H1 (cell line): ENCODE measurements around the gene GNG4.

ENCODE experiments used
- CEBPB ChIP-seq: IDR thresholded peaks from 2 replicates; pipeline ENCODE4 v1.6.1; 2012; ENCODE audit warnings: low read depth, low read length
- HDAC6 ChIP-seq: IDR thresholded peaks from one replicate; pipeline ENCODE4 v1.7.1; 2012; ENCODE audit warnings: low read depth, mild to moderate bottlenecking, inconsistent platforms, low read length, moderate library complexity
- NANOG ChIP-seq: IDR thresholded peaks from 2 replicates; pipeline ENCODE4 v1.6.1; 2011; ENCODE audit warnings: low read length, low read depth, mild to moderate bottlenecking, inconsistent platforms; ENCODE audit not compliant: insufficient read depth, poor library complexity, severe bottlenecking
- TAF1 ChIP-seq: IDR thresholded peaks from 2 replicates; pipeline ENCODE4 v1.6.1; 2011; ENCODE audit warnings: mild to moderate bottlenecking, low read depth, low read length
- TBP ChIP-seq: IDR thresholded peaks from 2 replicates; pipeline ENCODE4 v1.6.1; 2011; ENCODE audit warnings: low read depth, low read length, improper control_type of control experiment
- YY1 ChIP-seq: IDR thresholded peaks from 2 replicates; pipeline ENCODE4 v1.6.1; 2011; ENCODE audit warnings: low read depth, mild to moderate bottlenecking, low read length
- ZNF274 ChIP-seq: IDR thresholded peaks from 2 replicates; pipeline ENCODE4 v1.7.0; 2012; ENCODE audit warnings: low read length, borderline replicate concordance; ENCODE audit errors: extremely low read depth
- TF ChIP-seq, protein P1 (sequence below), 3 experiments: IDR thresholded peaks; 1 replicate in 2 of 3; 2 replicates in 1 of 3; pipeline versions ENCODE4 v1.5.1 to v1.6.1; 2011; ENCODE audit warnings: low read length in 3 of 3, mild to moderate bottlenecking in 3 of 3, inconsistent platforms in 2 of 3, low read depth in 1 of 3, moderate library complexity in 1 of 3; ENCODE audit not compliant: insufficient read depth in 1 of 3; ENCODE audit errors: control extremely low read depth in 1 of 3

- no peak for TF ChIP-seq YY1
- TF ChIP-seq HDAC6: no peak
- no peak for TF ChIP-seq TAF1
- no peak for TF ChIP-seq NANOG
- no peak for TF ChIP-seq TBP
- TF ChIP-seq CEBPB: no peak
- no peak for TF ChIP-seq ZNF274
- TF ChIP-seq, protein P1, sequence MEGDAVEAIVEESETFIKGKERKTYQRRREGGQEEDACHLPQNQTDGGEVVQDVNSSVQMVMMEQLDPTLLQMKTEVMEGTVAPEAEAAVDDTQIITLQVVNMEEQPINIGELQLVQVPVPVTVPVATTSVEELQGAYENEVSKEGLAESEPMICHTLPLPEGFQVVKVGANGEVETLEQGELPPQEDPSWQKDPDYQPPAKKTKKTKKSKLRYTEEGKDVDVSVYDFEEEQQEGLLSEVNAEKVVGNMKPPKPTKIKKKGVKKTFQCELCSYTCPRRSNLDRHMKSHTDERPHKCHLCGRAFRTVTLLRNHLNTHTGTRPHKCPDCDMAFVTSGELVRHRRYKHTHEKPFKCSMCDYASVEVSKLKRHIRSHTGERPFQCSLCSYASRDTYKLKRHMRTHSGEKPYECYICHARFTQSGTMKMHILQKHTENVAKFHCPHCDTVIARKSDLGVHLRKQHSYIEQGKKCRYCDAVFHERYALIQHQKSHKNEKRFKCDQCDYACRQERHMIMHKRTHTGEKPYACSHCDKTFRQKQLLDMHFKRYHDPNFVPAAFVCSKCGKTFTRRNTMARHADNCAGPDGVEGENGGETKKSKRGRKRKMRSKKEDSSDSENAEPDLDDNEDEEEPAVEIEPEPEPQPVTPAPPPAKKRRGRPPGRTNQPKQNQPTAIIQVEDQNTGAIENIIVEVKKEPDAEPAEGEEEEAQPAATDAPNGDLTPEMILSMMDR (IDR thresholded peaks at IDR 0.05; ENCODE audit: control extremely low read depth in 1 of 3, insufficient read depth in 1 of 3, low read depth in 1 of 3, low read length in 3 of 3): peak in 1 of 3 experiments; percentile 18; a peak in 1 of 4 replicates
Measured at GRCh38 chr1:235607284-235607683, 42.3 kb downstream of the GNG4 start.
